ENCODE results near the gene JMJD8. TPM values are rescaled to one million over a fixed set of nuclear protein-coding genes. Genes with fewer than 3 reads are reported as not detected.
"Not testable (repeated sequence)": the region's sequence is repeated elsewhere in the genome, so short reads cannot be mapped to it uniquely, and the experiment has no call there.

JMJD8 gene
- total RNA-seq, 2 experiments from 2014 or later, result 18.2 to 20.5 TPM

GRCh38 chr16:712740-713250 is 28.7 kb upstream of the JMJD8 start:
- intact Hi-C loops (cut with micrococcal nuclease), result loop anchor here (5.0 kb wide), 1 partner anchor 345 kb away; no protein-coding TSS in a partner anchor
- peak; percentile 77 for DNase-seq
- CTCF ChIA-PET, result interaction anchor here (0.5 to 2.8 kb wide), 18 partner anchors 9 to 581 kb away, joined by 3 to 55 read pairs (median 4); partner anchors contain the start of genes ANTKMT, CCDC78, CHTF18 and RPUSD1
- H3K36me3 Mint-ChIP-seq (ENCODE audit: low read depth); H3K9me3 Mint-ChIP-seq; H3K27ac Mint-ChIP-seq; H3K4me1 Mint-ChIP-seq (ENCODE audit: low read depth); H3K4me3 Mint-ChIP-seq: not testable (repeated sequence)
- peaks cover 37% of the 10 kb centered on the region for H3K27me3 Mint-ChIP-seq (ENCODE audit: low read depth)

GRCh38 chr16:711548-712320 is 27.6 kb upstream of the JMJD8 start:
- intact Hi-C loops (cut with micrococcal nuclease), result loop anchor here (1.0 to 5.0 kb wide), 2 partner anchors 74 to 346 kb away; no protein-coding TSS in a partner anchor
- peaks cover 45% of the 10 kb centered on the region for H3K27me3 Mint-ChIP-seq (ENCODE audit: low read depth)
- H3K4me1 Mint-ChIP-seq (ENCODE audit: low read depth), result peaks cover 3% of the 10 kb centered on the region
- CTCF ChIA-PET, result interaction anchor here (0.5 to 2.8 kb wide), 23 partner anchors 8 to 580 kb away, joined by 3 to 55 read pairs (median 4); partner anchors contain the start of genes ANTKMT, CCDC78, CHTF18 and RPUSD1
- no peak overlapping the region for H3K4me3 Mint-ChIP-seq
- no peak overlapping the region for H3K27ac Mint-ChIP-seq
- no peaks in the 10 kb centered on the region for H3K9me3 Mint-ChIP-seq
- H3K36me3 Mint-ChIP-seq (ENCODE audit: low read depth), result no peaks in the 10 kb centered on the region
- DNase-seq, result peak; percentile 82

- intact Hi-C loops (cut with micrococcal nuclease), result loop anchor here (1.0 to 5.0 kb wide), 2 partner anchors 74 to 346 kb away; no protein-coding TSS in a partner anchor
- Mint-ChIP-seq H3K4me3 (no peak overlapping the region), H3K36me3 (ENCODE audit: low read depth) (no peaks in the 10 kb centered on the region), H3K27me3 (ENCODE audit: low read depth) (peaks cover 51% of the 10 kb centered on the region), H3K4me1 (ENCODE audit: low read depth) (peaks cover 2% of the 10 kb centered on the region), H3K9me3 (no peaks in the 10 kb centered on the region), H3K27ac (no peak overlapping the region)
- no peak for DNase-seq
- CTCF ChIA-PET, result interaction anchor here (1.1 to 2.4 kb wide), 4 partner anchors 10 to 74 kb away, joined by 3 to 25 read pairs (median 9); partner anchors contain the start of gene ANTKMT
Observed at GRCh38 chr16:711084-711483, 26.9 kb upstream of the JMJD8 start.

- no peaks in the 10 kb centered on the region for H3K36me3 Mint-ChIP-seq (ENCODE audit: low read depth)
- CTCF ChIA-PET, result interaction anchor here (1.1 to 2.4 kb wide), 3 partner anchors 11 to 74 kb away, joined by 3 to 25 read pairs (median 10); partner anchors contain the start of gene ANTKMT
- no peak overlapping the region for H3K27ac Mint-ChIP-seq
- no peak for DNase-seq
- H3K4me1 Mint-ChIP-seq (ENCODE audit: low read depth), result peaks cover 2% of the 10 kb centered on the region
- H3K27me3 Mint-ChIP-seq (ENCODE audit: low read depth), result peaks cover 49% of the 10 kb centered on the region
- intact Hi-C loops (cut with micrococcal nuclease), result loop anchor here (1.0 to 5.0 kb wide), 2 partner anchors 75 to 347 kb away; no protein-coding TSS in a partner anchor
- no peak overlapping the region for H3K4me3 Mint-ChIP-seq
- no peaks in the 10 kb centered on the region for H3K9me3 Mint-ChIP-seq
Observed at GRCh38 chr16:710500-711075, 26.5 kb upstream of the JMJD8 start.

GRCh38 chr16:709566-710499 is 25.7 kb upstream of the JMJD8 start:
- no peak for DNase-seq
- Mint-ChIP-seq H3K4me3 (no peak overlapping the region), H3K36me3 (ENCODE audit: low read depth) (no peaks in the 10 kb centered on the region), H3K27me3 (ENCODE audit: low read depth) (peaks cover 49% of the 10 kb centered on the region), H3K9me3 (no peaks in the 10 kb centered on the region), H3K27ac (no peak overlapping the region), H3K4me1 (ENCODE audit: low read depth) (peaks cover 2% of the 10 kb centered on the region)
- intact Hi-C loops (cut with micrococcal nuclease), result loop anchor here (5.0 kb wide), 1 partner anchor 347 kb away; no protein-coding TSS in a partner anchor
- CTCF ChIA-PET, result interaction anchor here (1.1 to 2.2 kb wide), 2 partner anchors 73 to 75 kb away, joined by 3 to 10 read pairs; no protein-coding TSS in a partner anchor

- H3K27me3 Mint-ChIP-seq (ENCODE audit: low read depth), result peaks cover 51% of the 10 kb centered on the region
Observed at GRCh38 chr16:708959-709358, 24.8 kb upstream of the JMJD8 start.

GRCh38 chr16:708019-708418 is 23.9 kb upstream of the JMJD8 start:
- no peaks in the 10 kb centered on the region for H3K9me3 Mint-ChIP-seq
- peaks cover 2% of the 10 kb centered on the region for H3K4me1 Mint-ChIP-seq (ENCODE audit: low read depth)
- H3K36me3 Mint-ChIP-seq (ENCODE audit: low read depth), result no peaks in the 10 kb centered on the region
- CTCF ChIA-PET, result interaction anchor here (0.8 kb wide), 1 partner anchor 12 kb away, joined by 3 read pairs; no protein-coding TSS in a partner anchor
- H3K27ac Mint-ChIP-seq, result no peak overlapping the region
- H3K4me3 Mint-ChIP-seq, result no peak overlapping the region
- DNase-seq, result no peak
- peaks cover 53% of the 10 kb centered on the region for H3K27me3 Mint-ChIP-seq (ENCODE audit: low read depth)
- intact Hi-C loops (cut with micrococcal nuclease), result no loop called here

More at GRCh38 chr16:708959-709358, 24.8 kb upstream of the JMJD8 start:
- H3K4me1 Mint-ChIP-seq (ENCODE audit: low read depth), result peaks cover 2% of the 10 kb centered on the region
- H3K36me3 Mint-ChIP-seq (ENCODE audit: low read depth), result no peaks in the 10 kb centered on the region
- no peak overlapping the region for H3K27ac Mint-ChIP-seq
- CTCF ChIA-PET, result interaction anchor here (2.2 kb wide), 1 partner anchor 76 kb away, joined by 10 read pairs; no protein-coding TSS in a partner anchor
- DNase-seq, result no peak
- no peak overlapping the region for H3K4me3 Mint-ChIP-seq
- H3K9me3 Mint-ChIP-seq, result no peaks in the 10 kb centered on the region
- intact Hi-C loops (cut with micrococcal nuclease), result no loop called here

- Mint-ChIP-seq H3K9me3 (no peaks in the 10 kb centered on the region), H3K4me3 (no peak overlapping the region), H3K36me3 (ENCODE audit: low read depth) (no peaks in the 10 kb centered on the region), H3K4me1 (ENCODE audit: low read depth) (peaks cover 2% of the 10 kb centered on the region), H3K27me3 (ENCODE audit: low read depth) (peaks cover 56% of the 10 kb centered on the region), H3K27ac (no peak overlapping the region)
- intact Hi-C loops (cut with micrococcal nuclease), result no loop called here
- DNase-seq, result no peak
- CTCF ChIA-PET, result interaction anchor here (0.8 kb wide), 1 partner anchor 11 kb away, joined by 3 read pairs; no protein-coding TSS in a partner anchor
Observed at GRCh38 chr16:707062-707538, 23.0 kb upstream of the JMJD8 start.

- DNase-seq, result no peak
- CTCF ChIA-PET, result no interaction called here
- H3K4me3 Mint-ChIP-seq, result no peak overlapping the region
- H3K27me3 Mint-ChIP-seq (ENCODE audit: low read depth), result peaks cover 58% of the 10 kb centered on the region
- no peaks in the 10 kb centered on the region for H3K9me3 Mint-ChIP-seq
- intact Hi-C loops (cut with micrococcal nuclease), result no loop called here
- peaks cover 2% of the 10 kb centered on the region for H3K4me1 Mint-ChIP-seq (ENCODE audit: low read depth)
- no peaks in the 10 kb centered on the region for H3K36me3 Mint-ChIP-seq (ENCODE audit: low read depth)
- H3K27ac Mint-ChIP-seq, result no peak overlapping the region
Observed at GRCh38 chr16:706189-707061, 22.3 kb upstream of the JMJD8 start.

GRCh38 chr16:705431-706188 is 21.5 kb upstream of the JMJD8 start, which contains the start of gene FBXL16:
Gene FBXL16, minus strand, starts transcription at chr16:705801. Its CDS starts 8,396 bp downstream, at chr16:697405.
- no peak for DNase-seq
- Mint-ChIP-seq H3K27ac (no peak within 1 kb of the TSS), H3K36me3 (ENCODE audit: low read depth) (no peaks in the 10 kb centered on the region), H3K4me3 (no peak within 1 kb of the TSS), H3K4me1 (ENCODE audit: low read depth) (peaks cover 4% of the 10 kb centered on the region), H3K9me3 (no peaks in the 10 kb centered on the region), H3K27me3 (ENCODE audit: low read depth) (peaks cover 59% of the 10 kb centered on the region)
- CTCF ChIA-PET, result no interaction called here
- intact Hi-C loops (cut with micrococcal nuclease), result no loop called here

Data from activated naive CD4-positive, alpha-beta T cell treated with anti-CD3 and anti-CD28 coated beads for 36 hours (primary cell).